GM06990 (cell line): ENCODE results near the gene GRID2IP.

ENCODE experiments used
- DNase-seq: peaks from one replicate; pipeline ENCODE4 v3.0.0-alpha.2; 2011; ENCODE audit not compliant: insufficient read length; ENCODE audit errors: extremely low read depth
- H3K27me3 ChIP-seq: replicated peaks from 2 replicates; pipeline ENCODE4 v1.6.0; 2011; ENCODE audit warnings: low read length; ENCODE audit not compliant: control insufficient read depth, insufficient read depth
- H3K36me3 ChIP-seq: 2 replicates; pipeline ENCODE4 v1.5.1; 2011; ENCODE audit warnings: low read length; ENCODE audit not compliant: control insufficient read depth, insufficient read depth
- H3K4me3 ChIP-seq: replicated peaks from 2 replicates; pipeline ENCODE4 v1.5.1; 2011; ENCODE audit warnings: low read depth, mild to moderate bottlenecking, control low read depth, low read length
- TF ChIP-seq, protein P1 (sequence below): IDR thresholded peaks from 2 replicates; pipeline ENCODE4 v1.5.1; 2011; ENCODE audit warnings: low read length, control low read depth, mild to moderate bottlenecking, inconsistent platforms; ENCODE audit not compliant: insufficient read depth, poor library complexity, severe bottlenecking

GRID2IP gene

DNA sequence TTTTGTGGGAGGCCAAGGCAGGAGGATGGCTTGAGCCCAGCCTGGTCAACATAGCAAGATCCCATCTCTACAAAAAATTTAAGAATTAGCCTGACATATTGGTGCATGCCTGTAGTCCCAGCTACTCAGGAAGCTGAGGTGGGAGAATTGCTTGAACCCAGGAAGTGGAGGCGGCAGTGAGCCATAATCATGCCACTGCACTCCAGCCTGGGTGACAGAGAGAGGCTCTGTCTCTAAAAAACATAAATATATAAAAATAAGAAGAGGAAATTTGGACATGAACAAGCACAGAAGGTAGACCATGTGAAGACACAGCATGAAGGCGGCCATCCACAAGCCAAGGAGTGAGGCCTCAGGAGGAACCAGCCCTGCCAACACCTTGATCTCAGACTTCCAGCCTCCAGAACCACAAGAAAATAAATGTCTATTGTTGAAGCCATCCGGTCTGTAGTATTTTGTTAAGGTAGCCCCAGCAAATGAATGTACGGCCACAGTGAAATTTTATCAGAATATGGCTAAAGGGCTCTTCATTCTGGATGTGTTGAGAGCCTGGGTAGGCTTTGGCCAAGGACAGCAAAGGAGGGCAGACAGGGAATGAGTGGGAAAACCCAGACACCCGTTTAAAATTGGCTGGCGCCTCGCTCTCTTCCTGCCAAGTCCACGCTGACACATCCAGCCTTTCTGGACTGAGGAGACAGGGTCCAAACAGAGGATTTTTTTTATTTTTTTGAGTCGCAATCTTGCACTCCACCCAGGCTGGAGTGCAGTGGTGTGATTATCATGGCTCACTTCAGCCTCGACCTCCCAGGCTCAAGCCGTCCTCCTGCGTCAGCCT is 12.9 kb upstream of the GRID2IP start:
- DNase-seq = no peak
- Histone ChIP-seq H3K4me3 (no peak overlapping the region), H3K36me3 (no peaks in the 10 kb centered on the region), H3K27me3 (no peaks in the 10 kb centered on the region; the same call in 1 of the 2 replicates)
- TF ChIP-seq, protein P1, sequence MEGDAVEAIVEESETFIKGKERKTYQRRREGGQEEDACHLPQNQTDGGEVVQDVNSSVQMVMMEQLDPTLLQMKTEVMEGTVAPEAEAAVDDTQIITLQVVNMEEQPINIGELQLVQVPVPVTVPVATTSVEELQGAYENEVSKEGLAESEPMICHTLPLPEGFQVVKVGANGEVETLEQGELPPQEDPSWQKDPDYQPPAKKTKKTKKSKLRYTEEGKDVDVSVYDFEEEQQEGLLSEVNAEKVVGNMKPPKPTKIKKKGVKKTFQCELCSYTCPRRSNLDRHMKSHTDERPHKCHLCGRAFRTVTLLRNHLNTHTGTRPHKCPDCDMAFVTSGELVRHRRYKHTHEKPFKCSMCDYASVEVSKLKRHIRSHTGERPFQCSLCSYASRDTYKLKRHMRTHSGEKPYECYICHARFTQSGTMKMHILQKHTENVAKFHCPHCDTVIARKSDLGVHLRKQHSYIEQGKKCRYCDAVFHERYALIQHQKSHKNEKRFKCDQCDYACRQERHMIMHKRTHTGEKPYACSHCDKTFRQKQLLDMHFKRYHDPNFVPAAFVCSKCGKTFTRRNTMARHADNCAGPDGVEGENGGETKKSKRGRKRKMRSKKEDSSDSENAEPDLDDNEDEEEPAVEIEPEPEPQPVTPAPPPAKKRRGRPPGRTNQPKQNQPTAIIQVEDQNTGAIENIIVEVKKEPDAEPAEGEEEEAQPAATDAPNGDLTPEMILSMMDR = no peak

DNA sequence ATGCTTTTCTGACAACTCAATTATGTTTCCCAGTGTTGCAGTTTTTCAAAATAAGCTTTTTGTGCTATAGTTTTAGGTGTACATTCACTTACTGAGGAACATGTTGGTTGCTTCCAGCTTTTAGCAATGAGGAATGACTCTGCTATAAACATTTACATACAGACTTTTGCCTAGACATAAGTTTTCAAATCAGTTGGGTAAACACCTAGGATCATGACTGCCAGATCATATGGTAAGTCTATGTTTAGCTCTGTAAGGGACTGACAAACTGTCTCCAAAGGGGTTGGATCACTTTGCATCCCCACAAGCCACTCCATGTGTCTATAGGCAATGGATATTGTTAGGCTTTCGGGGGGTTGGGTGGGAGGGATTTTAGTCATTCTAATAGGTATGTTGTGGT is 10.8 kb upstream of the GRID2IP start:
- TF ChIP-seq, protein P1 = no peak
- Histone ChIP-seq H3K36me3 (no peaks in the 10 kb centered on the region), H3K4me3 (no peak overlapping the region), H3K27me3 (no peaks in the 10 kb centered on the region; the same call in 1 of the 2 replicates)
- no peak for DNase-seq

DNA sequence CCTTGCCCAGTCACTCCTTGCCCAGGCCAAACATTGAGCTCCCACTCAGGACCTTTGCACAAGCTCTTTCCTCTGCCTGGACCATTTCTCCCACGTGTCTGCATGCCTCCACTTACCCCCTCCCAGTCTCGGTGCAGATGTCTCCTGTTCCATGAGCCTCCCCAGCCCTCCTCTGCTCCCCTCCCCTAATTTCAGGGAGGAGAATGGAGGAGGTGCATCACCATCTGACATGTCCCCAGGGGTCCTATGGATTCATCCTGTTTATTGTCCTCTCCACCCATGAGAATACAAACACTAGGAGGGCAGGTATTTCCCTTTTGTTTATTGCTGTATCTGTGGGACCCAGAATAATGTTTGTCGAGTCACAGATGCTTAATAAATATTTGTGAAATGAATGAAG is 8.6 kb upstream of the GRID2IP start:
- TF ChIP-seq, protein P1 = no peak
- no peak for DNase-seq
- H3K4me3 ChIP-seq = no peak overlapping the region
- H3K27me3 ChIP-seq = no peaks in the 10 kb centered on the region; the same call in 1 of the 2 replicates
- no peaks in the 10 kb centered on the region for H3K36me3 ChIP-seq

DNA sequence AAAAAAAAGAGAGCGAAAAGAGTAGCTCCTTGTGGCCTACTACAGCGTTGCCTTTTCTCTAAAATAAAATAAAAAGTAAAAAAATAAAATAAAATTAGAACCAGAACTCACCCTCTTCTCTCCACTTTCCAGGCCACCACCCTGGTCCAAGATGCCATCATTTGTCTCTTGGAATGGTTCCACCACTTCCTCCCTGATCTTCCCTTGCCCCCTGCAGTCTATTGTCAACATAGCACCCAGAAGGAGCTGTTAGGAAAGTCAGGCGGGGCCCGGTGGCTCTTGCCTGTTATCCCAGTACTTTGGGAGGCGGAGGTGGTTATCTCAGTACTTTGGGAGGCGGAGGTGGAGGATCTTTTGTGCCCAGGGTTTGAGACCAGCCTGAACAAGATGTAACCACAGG is 7.6 kb upstream of the GRID2IP start:
- no peak for DNase-seq
- TF ChIP-seq, protein P1 = peak; percentile 60
- Histone ChIP-seq H3K36me3 (no peaks in the 10 kb centered on the region), H3K27me3 (no peaks in the 10 kb centered on the region; the same call in 1 of the 2 replicates), H3K4me3 (no peak overlapping the region)

DNA sequence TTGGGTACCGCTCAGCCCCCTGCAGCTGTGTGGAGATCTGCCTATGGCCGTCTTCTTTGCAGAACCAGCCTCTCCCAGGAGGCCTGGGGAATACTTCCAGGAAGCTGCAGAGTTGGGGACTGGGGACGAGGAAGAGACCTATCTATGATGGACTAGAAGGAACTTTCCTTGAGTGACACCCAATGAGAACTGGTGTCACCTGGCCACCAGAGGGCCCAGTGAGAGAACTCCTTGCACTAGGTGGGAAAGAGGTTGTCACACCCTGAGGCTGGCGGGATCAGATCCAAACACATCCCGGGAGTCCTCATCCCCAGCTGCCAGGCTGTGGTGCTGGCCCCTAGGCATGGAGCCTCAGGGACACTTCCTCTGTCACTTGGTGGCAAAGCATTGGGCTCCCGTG is 4.9 kb upstream of the GRID2IP start:
- DNase-seq = no peak
- Histone ChIP-seq H3K4me3 (no peak overlapping the region), H3K27me3 (no peaks in the 10 kb centered on the region; the same call in 1 of the 2 replicates), H3K36me3 (no peaks in the 10 kb centered on the region)
- TF ChIP-seq, protein P1 = peak; percentile 47

DNA sequence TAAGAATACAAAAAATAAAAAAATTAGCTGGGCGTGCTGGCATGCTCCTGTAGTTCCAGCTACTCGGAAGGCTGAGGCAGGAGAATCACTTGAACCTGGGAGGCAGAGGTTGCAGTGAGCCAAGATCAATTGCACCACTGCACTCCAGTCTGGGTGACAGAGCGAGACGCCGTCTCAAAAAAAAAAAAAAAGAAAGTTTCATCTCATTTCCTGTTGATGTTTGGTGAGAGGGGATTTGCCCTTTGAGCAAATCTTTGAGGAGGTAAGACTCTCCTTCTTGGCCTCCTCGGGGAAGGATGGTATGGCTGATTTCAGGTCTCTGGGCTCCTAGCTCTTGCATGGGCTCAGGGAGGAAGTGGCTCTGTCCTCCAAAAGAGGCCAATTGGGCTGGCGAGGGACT is 3.6 kb upstream of the GRID2IP start:
- Histone ChIP-seq H3K36me3 (no peaks in the 10 kb centered on the region), H3K27me3 (no peaks in the 10 kb centered on the region; the same call in 1 of the 2 replicates), H3K4me3 (no peak overlapping the region)
- TF ChIP-seq, protein P1 = no peak
- no peak for DNase-seq
